SK-N-MC (cell line): Measurements from ENCODE around the gene PPP1R1B.

Source experiments
- EZH2 ChIP-seq: fragments of 200-600 bp; sonication (generic); IDR thresholded peaks from one replicate; pipeline ENCODE4 v1.6.1; 2017; ENCODE audit warnings: antibody characterized with exemption
- POLR2AphosphoS5 ChIP-seq: IDR thresholded peaks from 2 replicates; pipeline ENCODE4 v1.6.1; 2012; ENCODE audit warnings: mild to moderate bottlenecking, low read depth, low read length, borderline replicate concordance

DNA sequence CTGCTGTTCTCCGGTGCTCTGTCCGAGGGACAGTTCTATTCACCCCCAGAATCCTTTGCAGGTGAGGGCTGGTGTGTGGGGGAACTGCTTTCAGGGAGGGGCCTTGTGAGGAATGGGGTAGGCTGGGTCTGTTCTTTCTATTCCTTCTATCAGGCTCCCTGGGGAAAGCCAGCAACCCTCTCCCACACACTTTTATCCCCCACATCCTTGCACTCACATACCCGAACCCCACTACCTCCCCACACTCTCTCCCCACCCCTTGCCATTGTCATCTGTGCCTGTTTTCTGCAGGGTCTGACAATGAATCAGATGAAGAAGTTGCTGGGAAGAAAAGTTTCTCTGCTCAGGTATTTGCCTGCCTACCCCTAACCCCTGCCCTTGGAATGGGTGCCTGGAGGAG lies 32.0 kb downstream of the PPP1R1B start:
- TF ChIP-seq EZH2 = no peak
- no peak for TF ChIP-seq POLR2AphosphoS5
